ENCODE measurements around the gene ST6GAL1.

ST6GAL1 gene

DNA sequence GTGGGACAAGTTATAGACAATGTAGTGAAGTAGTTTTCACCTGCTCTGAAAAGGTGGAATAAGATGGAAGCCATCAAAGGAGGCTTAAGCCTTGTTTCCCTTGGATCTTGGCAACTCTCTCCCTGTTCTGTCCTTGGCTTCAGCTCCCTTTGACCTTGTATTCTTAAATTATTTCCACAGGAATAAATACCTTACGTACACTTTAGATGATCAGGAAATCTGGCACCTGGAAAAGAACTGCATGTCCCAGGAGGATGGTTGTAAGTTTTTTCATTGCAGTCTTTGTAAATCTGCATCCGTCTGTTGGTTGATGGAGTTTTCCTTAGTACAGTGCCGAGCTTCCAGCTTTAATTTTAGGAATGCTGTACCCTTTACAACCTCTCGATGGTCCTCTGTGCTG is 11.8 kb downstream of the ST6GAL1 start:
- POLR2A ChIA-PET (ENCODE audit: low non-redundant PET): no interaction called here
- CTCF ChIA-PET: interaction anchor here (0.5 to 1.1 kb wide), 2 partner anchors 11 to 32 kb away, joined by 3 to 4 read pairs; no protein-coding TSS in a partner anchor
- no peak overlapping the region for H3K27ac ChIP-seq
- TF ChIP-seq, protein P1, sequence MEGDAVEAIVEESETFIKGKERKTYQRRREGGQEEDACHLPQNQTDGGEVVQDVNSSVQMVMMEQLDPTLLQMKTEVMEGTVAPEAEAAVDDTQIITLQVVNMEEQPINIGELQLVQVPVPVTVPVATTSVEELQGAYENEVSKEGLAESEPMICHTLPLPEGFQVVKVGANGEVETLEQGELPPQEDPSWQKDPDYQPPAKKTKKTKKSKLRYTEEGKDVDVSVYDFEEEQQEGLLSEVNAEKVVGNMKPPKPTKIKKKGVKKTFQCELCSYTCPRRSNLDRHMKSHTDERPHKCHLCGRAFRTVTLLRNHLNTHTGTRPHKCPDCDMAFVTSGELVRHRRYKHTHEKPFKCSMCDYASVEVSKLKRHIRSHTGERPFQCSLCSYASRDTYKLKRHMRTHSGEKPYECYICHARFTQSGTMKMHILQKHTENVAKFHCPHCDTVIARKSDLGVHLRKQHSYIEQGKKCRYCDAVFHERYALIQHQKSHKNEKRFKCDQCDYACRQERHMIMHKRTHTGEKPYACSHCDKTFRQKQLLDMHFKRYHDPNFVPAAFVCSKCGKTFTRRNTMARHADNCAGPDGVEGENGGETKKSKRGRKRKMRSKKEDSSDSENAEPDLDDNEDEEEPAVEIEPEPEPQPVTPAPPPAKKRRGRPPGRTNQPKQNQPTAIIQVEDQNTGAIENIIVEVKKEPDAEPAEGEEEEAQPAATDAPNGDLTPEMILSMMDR (conservative IDR thresholded peaks at IDR 0.05; ENCODE audit: low read depth): no peak
- DNase-seq (ENCODE audit: low spot score): no peak

DNA sequence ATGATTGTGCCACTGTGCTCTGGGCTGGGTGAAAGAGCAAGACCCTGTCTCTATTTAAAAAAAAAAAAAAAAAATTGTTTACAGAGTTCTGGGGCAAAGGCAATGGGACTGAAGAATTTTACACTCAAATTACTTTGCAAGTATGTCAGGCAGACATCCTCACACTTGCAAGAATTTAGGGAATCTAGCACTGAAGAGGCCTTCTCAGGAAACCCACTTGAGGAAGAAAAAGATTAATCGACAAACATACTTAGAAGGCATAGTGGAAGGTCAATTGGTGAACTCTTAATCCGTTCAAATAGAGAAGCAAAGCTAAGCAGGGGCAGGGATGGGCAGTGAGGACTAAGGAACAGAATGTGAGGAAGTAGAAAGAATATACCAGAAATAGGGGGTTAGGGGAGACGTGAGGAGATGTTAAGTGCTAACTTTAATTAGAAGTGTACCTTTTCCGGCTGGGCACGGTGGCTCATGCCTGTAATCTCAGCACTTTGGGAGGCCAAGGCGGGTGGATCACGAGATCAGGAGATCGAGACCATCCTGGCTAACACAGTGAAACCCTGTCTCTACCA is 15.0 kb downstream of the ST6GAL1 start:
- TF ChIP-seq, protein P1 (conservative IDR thresholded peaks at IDR 0.05; ENCODE audit: low read depth): no peak
- ChIA-PET POLR2A (ENCODE audit: low non-redundant PET) (no interaction called here), CTCF (interaction anchor here (0.6 kb wide), 1 partner anchor 76 kb away, joined by 3 read pairs; no protein-coding TSS in a partner anchor)

GRCh38 chr3:186946756-186947375 is 16.5 kb downstream of the ST6GAL1 start:
- TF ChIP-seq, protein P1 (conservative IDR thresholded peaks at IDR 0.05; ENCODE audit: low read depth): no peak
- H3K27ac ChIP-seq: no peak overlapping the region
- CTCF ChIA-PET: interaction anchor here (0.6 to 1.0 kb wide), 3 partner anchors 146 to 481 kb away, joined by 3 read pairs; no protein-coding TSS in a partner anchor
- DNase-seq (ENCODE audit: low spot score): no peak
- POLR2A ChIA-PET (ENCODE audit: low non-redundant PET): no interaction called here

More for the DNA sequence above, 15.0 kb downstream of the ST6GAL1 start:
- H3K27ac ChIP-seq: no peak overlapping the region
- DNase-seq (ENCODE audit: low spot score): no peak

DNA sequence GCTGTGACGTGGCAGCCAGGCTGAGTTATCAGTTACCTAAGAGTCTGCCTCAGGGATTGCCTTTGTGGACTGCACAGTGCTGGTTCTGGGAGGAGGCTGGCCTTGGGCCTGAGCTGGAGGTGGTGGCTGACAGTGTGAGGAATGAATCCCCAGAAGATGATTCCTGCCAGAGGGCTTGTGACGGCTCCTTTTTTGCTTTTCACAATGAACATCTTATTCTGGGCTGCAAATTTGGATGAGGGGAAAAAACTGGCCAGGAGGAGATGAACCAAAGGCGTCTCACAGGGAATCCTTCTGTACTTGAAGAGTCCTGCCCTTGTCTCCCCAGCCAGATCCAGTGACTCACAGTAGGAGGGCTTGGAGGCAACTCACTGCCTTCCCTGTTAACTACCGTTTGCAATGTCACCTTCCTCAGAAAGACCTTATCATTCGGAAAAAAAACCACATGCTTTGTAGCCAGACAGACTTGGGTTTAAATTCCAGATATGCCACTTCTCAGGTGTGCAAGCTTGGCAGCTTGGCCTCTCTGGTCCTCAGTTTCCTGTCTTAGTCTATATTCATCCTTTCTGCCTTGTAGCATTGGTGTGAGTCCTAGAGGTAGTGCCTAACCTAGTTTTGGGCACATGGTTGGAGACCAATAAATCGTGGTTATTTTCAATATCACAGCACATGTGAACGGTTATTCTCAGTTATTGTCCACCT is 19.1 kb downstream of the ST6GAL1 start:
- ChIA-PET CTCF (no interaction called here), POLR2A (ENCODE audit: low non-redundant PET) (no interaction called here)
- H3K27ac ChIP-seq: no peak overlapping the region
- peak; percentile 45 for DNase-seq (ENCODE audit: low spot score)
- TF ChIP-seq, protein P1 (conservative IDR thresholded peaks at IDR 0.05; ENCODE audit: low read depth): no peak

GRCh38 chr3:186950402-186951093 is 20.2 kb downstream of the ST6GAL1 start:
- CTCF ChIA-PET: interaction anchor here (0.6 kb wide), 1 partner anchor 335 kb away, joined by 3 read pairs; no protein-coding TSS in a partner anchor
- TF ChIP-seq, protein P1 (conservative IDR thresholded peaks at IDR 0.05; ENCODE audit: low read depth): no peak
- H3K27ac ChIP-seq: no peak overlapping the region
- POLR2A ChIA-PET (ENCODE audit: low non-redundant PET): interaction anchor here (0.6 kb wide), 1 partner anchor 10 kb away, joined by 3 read pairs; no protein-coding TSS in a partner anchor
- DNase-seq (ENCODE audit: low spot score): no peak

Data from RWPE1 (cell line).